BJ (cell line): ENCODE data around the gene LRRC8B. TPM values are rescaled to one million over a fixed set of nuclear protein-coding genes. Genes with fewer than 3 reads are reported as not detected.
"Not testable (repeated sequence)": the region's sequence is repeated elsewhere in the genome, so short reads cannot be mapped to it uniquely, and the experiment has no call there.

ENCODE experiments used
- CTCF ChIA-PET: fragments of 350-600 bp; formaldehyde crosslinking; extraction: SDS; loops from one replicate; lab custom pipeline; 2021; ENCODE audit warnings: antibody characterized with exemption, inconsistent platforms; lab: Yijun Ruan, JAX
- POLR2A ChIA-PET: fragments of 300-600 bp; sonication (Branson Sonifier 250); formaldehyde crosslinking; extraction: SDS; loops from one replicate; lab custom pipeline; 2021; ENCODE audit warnings: antibody characterized with exemption; lab: Charles Lee
- DNase-seq: peaks from one replicate; pipeline ENCODE4 v3.0.0-alpha.2; 2011; ENCODE audit warnings: low read depth
- H3K27me3 ChIP-seq: 2 replicates; pipeline ENCODE4 v1.6.0; 2011; ENCODE audit warnings: low read length; ENCODE audit not compliant: control insufficient read depth, insufficient read depth
- H3K36me3 ChIP-seq: 2 replicates; pipeline ENCODE4 v1.5.1; 2011; ENCODE audit warnings: low read length; ENCODE audit not compliant: control insufficient read depth, insufficient read depth
- H3K4me3 ChIP-seq: 2 replicates; pipeline ENCODE4 v1.5.1; 2011; ENCODE audit warnings: low read depth, mild to moderate bottlenecking, control low read depth, low read length
- polyA plus RNA-seq: library from polyadenylated mRNA; depleted of rRNA; stranded (reverse); fragments of >200 nt; gene quantifications from 2 replicates; pipeline ENCODE4 v1.2.3, GENCODE V29; 2011
- TF ChIP-seq, protein P1 (sequence below): IDR thresholded peaks from 2 replicates; pipeline ENCODE4 v1.5.1; 2011; ENCODE audit warnings: low read depth, mild to moderate bottlenecking, control low read depth, inconsistent platforms, low read length, moderate library complexity; ENCODE audit not compliant: insufficient read depth

Gene LRRC8B
- polyA plus RNA-seq, 1 experiment, result 0.22 TPM

DNA sequence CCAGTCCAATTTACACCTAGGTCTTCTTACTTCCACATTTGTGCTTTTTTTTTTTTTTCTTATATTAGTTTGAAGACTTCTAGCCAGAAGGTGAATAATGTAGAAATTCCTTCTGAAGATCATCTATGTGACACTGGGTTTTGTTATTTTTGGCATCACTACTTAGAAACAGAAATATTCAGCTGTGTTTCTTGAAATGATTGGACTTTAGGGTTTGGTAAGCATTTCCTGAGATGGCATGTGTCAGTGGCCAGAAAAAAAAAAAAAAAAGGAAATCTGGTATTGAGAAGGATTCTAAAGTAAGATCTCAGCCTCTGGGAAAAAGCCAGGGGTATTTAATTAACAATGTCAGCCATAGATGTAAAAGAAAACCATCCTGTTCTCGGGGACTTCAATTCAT is 64.9 kb downstream of the LRRC8B start:
- TF ChIP-seq, protein P1, sequence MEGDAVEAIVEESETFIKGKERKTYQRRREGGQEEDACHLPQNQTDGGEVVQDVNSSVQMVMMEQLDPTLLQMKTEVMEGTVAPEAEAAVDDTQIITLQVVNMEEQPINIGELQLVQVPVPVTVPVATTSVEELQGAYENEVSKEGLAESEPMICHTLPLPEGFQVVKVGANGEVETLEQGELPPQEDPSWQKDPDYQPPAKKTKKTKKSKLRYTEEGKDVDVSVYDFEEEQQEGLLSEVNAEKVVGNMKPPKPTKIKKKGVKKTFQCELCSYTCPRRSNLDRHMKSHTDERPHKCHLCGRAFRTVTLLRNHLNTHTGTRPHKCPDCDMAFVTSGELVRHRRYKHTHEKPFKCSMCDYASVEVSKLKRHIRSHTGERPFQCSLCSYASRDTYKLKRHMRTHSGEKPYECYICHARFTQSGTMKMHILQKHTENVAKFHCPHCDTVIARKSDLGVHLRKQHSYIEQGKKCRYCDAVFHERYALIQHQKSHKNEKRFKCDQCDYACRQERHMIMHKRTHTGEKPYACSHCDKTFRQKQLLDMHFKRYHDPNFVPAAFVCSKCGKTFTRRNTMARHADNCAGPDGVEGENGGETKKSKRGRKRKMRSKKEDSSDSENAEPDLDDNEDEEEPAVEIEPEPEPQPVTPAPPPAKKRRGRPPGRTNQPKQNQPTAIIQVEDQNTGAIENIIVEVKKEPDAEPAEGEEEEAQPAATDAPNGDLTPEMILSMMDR, result no peak
- DNase-seq, result no peak
- H3K27me3 ChIP-seq, result no peaks in the 10 kb centered on the region
- POLR2A ChIA-PET, result no interaction called here
- CTCF ChIA-PET, result interaction anchor here (1.5 kb wide), 1 partner anchor 10 kb away, joined by 9 read pairs; no protein-coding TSS in a partner anchor
- no peaks in the 10 kb centered on the region for H3K36me3 ChIP-seq
- no peak overlapping the region for H3K4me3 ChIP-seq

- no peak for DNase-seq
- CTCF ChIA-PET, result interaction anchor here (0.6 to 1.5 kb wide), 2 partner anchors 9 to 521 kb away, joined by 3 to 9 read pairs; no protein-coding TSS in a partner anchor
- Histone ChIP-seq H3K27me3 (no peaks in the 10 kb centered on the region), H3K4me3 (no peak overlapping the region), H3K36me3 (no peaks in the 10 kb centered on the region)
- TF ChIP-seq, protein P1, result no peak
- POLR2A ChIA-PET, result no interaction called here
Observed at GRCh38 chr1:89590341-89591080, 65.9 kb downstream of the LRRC8B start.

GRCh38 chr1:89592861-89593302 is 68.3 kb downstream of the LRRC8B start:
- H3K4me3 ChIP-seq, POLR2A ChIA-PET, H3K36me3 ChIP-seq, DNase-seq, H3K27me3 ChIP-seq, CTCF ChIA-PET: not testable (repeated sequence)

DNA sequence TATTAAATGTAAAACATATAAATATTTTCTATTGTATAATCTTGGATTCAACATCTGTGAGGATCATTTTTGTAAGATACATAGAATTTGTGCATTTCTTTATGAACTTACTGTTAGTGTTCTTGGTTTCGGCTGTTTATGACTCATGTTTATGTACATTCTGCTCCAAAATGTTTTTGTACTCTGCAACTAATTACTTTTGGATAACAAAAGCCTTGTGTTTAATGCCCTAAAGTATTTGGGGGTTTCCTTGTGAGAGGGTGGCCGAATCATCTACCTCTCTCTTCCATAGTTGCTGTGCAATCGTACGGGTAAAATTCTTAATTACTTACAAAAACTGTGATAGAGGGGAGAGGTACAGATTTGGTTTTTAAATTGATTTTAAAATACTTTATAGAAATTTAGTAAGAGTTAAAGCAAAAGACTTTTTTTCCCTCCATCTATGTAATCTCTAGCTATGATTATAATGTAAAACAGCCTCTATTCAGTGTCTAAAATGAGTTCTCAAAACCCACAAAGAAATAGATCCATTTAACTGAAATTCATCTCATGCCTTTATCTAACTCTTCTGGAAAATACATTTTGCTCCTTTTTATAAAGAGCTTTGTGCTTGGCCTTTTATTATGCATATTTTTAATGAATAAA is 69.6 kb downstream of the LRRC8B start:
- DNase-seq, result no peak
- no peak overlapping the region for H3K4me3 ChIP-seq
- CTCF ChIA-PET, result interaction anchor here (1.2 to 2.4 kb wide), 2 partner anchors 23 to 169 kb away, joined by 3 to 8 read pairs; no protein-coding TSS in a partner anchor
- no peaks in the 10 kb centered on the region for H3K36me3 ChIP-seq
- POLR2A ChIA-PET, result no interaction called here
- H3K27me3 ChIP-seq, result no peaks in the 10 kb centered on the region
- TF ChIP-seq, protein P1, result no peak

DNA sequence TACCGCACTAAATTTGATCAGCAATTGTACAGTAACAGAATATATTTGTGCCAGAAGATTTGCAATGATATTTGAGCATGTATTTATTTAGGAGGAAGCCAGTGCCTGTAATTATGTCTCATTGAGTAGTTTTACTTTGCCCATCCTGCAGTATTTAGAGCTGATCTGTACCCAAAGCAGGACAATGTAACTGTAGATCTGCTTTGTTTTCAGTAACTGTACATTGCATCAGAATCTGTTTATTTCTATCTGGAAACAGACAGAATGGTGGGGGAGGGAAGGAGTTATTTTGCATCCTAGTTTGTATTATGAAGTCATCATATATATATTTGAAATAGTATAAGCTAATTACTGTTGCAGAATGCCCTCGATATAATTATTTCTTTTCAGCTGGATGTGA is 72.1 kb downstream of the LRRC8B start:
- ChIA-PET POLR2A (no interaction called here), CTCF (interaction anchor here (0.6 to 2.4 kb wide), 6 partner anchors 11 to 166 kb away, joined by 3 to 8 read pairs (median 4); no protein-coding TSS in a partner anchor)
- Histone ChIP-seq H3K27me3 (no peaks in the 10 kb centered on the region), H3K36me3 (no peaks in the 10 kb centered on the region), H3K4me3 (no peak overlapping the region)
- no peak for DNase-seq
- TF ChIP-seq, protein P1, result no peak
